Ovary (tissue), 3 donors: ENCODE measurements around the gene PLK4.

ENCODE experiments used
- CTCF ChIP-seq, 3 donors: fragments of 450-650 bp in 2 of 3; fragments of 200-600 bp in 1 of 3; IDR thresholded peaks; one replicate each; pipeline versions ENCODE4 v1.5.1 to v1.8.0; 2016 to 2022; ENCODE audit warnings: antibody characterized with exemption in 3 of 3, mild to moderate bottlenecking in 1 of 3
- EP300 ChIP-seq: sonication (generic); formaldehyde crosslinking; IDR thresholded peaks from one replicate; pipeline ENCODE4 v1.6.1; 2017; ENCODE audit warnings: antibody characterized with exemption
- POLR2A ChIP-seq: fragments of 450-650 bp; IDR thresholded peaks from one replicate; pipeline ENCODE4 v1.6.1; 2017; ENCODE audit warnings: antibody characterized with exemption, mild to moderate bottlenecking, moderate library complexity
- donor health status: DM: no; HTN: no; CAD: no.

GRCh38 chr4:127888559-127888958 lies 7.9 kb downstream of the PLK4 start:
- TF ChIP-seq POLR2A (no peak), CTCF (IDR thresholded peaks at IDR 0.05) (no peak), EP300 (no peak)
